Heart right ventricle (tissue), 16 donors: Measurements from ENCODE around the gene GPR179. TPM values are rescaled to one million over a fixed set of nuclear protein-coding genes. Genes with fewer than 3 reads are reported as not detected.

Experiments used
- ATAC-seq, 8 donors: fragments of 200-7000 bp; cut with Tn5 transposase; one replicate each; pipeline ENCODE4 v1.9.1; 2020; ENCODE audit warnings: mild to moderate bottlenecking in 8 of 8, moderate library complexity in 8 of 8, moderate number of reproducible peaks in 1 of 8
- DNase-seq, 2 donors: peaks; one replicate each; pipeline ENCODE4 v3.0.0-alpha.2; 2020
- H3K27ac ChIP-seq, 10 donors: fragments of 200-600 bp; sonication (generic) in 2 of 10; one replicate each; pipeline versions ENCODE4 v1.5.0 to v1.8.0; 2020 to 2022; ENCODE audit warnings: mild to moderate bottlenecking in 3 of 10
- H3K27me3 ChIP-seq, 7 donors: fragments of 200-600 bp; one replicate each; pipeline ENCODE4 v1.8.0; 2021 to 2022; ENCODE audit warnings: mild to moderate bottlenecking in 2 of 7
- H3K36me3 ChIP-seq, 9 donors: fragments of 200-600 bp; sonication (generic) in 1 of 9; one replicate each; pipeline versions ENCODE4 v1.5.0 to v1.8.0; 2020 to 2022; ENCODE audit warnings: mild to moderate bottlenecking in 2 of 9
- H3K4me1 ChIP-seq, 9 donors: fragments of 200-600 bp; sonication (generic) in 1 of 9; one replicate each; pipeline versions ENCODE4 v1.5.0 to v1.8.0; 2020 to 2022; ENCODE audit warnings: mild to moderate bottlenecking in 4 of 9
- H3K4me3 ChIP-seq, 10 donors: fragments of 200-600 bp; sonication (generic) in 2 of 10; one replicate each; pipeline versions ENCODE4 v1.5.0 to v1.8.0; 2020 to 2022; ENCODE audit warnings: mild to moderate bottlenecking in 7 of 10, moderate library complexity in 2 of 10
- H3K9me3 ChIP-seq, 11 donors: fragments of 200-600 bp in 10 of 11; sonication (generic) in 2 of 11; one replicate each; pipeline versions ENCODE4 v1.5.0 to v1.8.0; 2013 to 2022; ENCODE audit warnings: mild to moderate bottlenecking in 2 of 11, control low read depth in 1 of 11, moderate library complexity in 1 of 11
- CTCF ChIP-seq, 9 donors: fragments of 200-600 bp; sonication (generic) in 2 of 9; IDR thresholded peaks; one replicate each; pipeline versions ENCODE4 v1.5.0 to v1.8.0; 2021 to 2022; ENCODE audit warnings: antibody characterized with exemption in 9 of 9, mild to moderate bottlenecking in 5 of 9, moderate library complexity in 1 of 9
- WGBS, 2 donors: extraction: QIAGEN DNeasy Blood & Tissue Kit; methylation state at CpG; one replicate each; pipeline ENCODE4 v1.1.7; 2013; ENCODE audit warnings: inconsistent platforms in 1 of 2; 5-methylcytosine and 5-hydroxymethylcytosine counted together
- intact Hi-C, 10 donors: fragments of 100-400 bp; cut with DNase I; formaldehyde crosslinking; loops; one replicate each; pipeline versions ENCODE4 v1.11.1 to v1.14.2; 2022
- long read RNA-seq, 3 donors: library from polyadenylated mRNA; unstranded; transcript quantifications; one replicate each; pipeline ENCODE4 v2.0.0, GENCODE V29; 2020 to 2021
- polyA plus RNA-seq, 2 donors: library from polyadenylated mRNA; stranded (reverse); fragments of 200-250 nt; gene quantifications; one replicate each; pipeline ENCODE4 v1.2.3, GENCODE V29; 2013
- total RNA-seq, 10 donors: library from RNA; stranded (reverse); fragmentation: NEBNext Ultra II Directional in 3 of 10; extraction: Animal tissue kit (Norgen Biotek cat#: 25700) in 3 of 10; gene quantifications; one replicate each; pipeline versions ENCODE4 v1.2.1 to v1.2.4, GENCODE V29; 2021 to 2023
- donor health status: Arrhythmogenic right ventricular cardiomyopathy.
- donor health status: ischemic (EF 13 %, LVEDD 7.1; RV severe dilation, severe dysfunction).
- donor health status: healthy with polysubstance abuse.
- donor health status: DM: no; HTN: yes; CAD: no.
- donor health status: DM: no; HTN: no; CAD: no.
- donor health status: ischemic (EF 25% LVEDD 6.9; RV normal size, moderate dysfunction).
- donor health status: ischemic (EF 25% LVEDD 5.7; RV mildly dilated, moderate dysfunction).
- donor health status: healthy.
- donor health status: DM: yes; HTN: yes; CAD: no.
- donor health status: Ischemic cardiomyopathy.
- donor health status: ischemic (EF 35%, LVEDD 5.7; RV mildly dilated, moderate dysfunction).
- donor health status: nonischemic (EF 11% LVEDD 7.7; RV severe dilation, severe dysfunction).
- donor health status: DM: yes; HTN: yes; CAD: no.
- donor health status: PGD.
- donor health status: ischemic (EF 29% LVEDD 5.4; RV normal size, mild dysfunction).
- donor health status: nonischemic (EF 23%, LVEDD 6.1; RV moderate dilation, normal function).

The GPR179 gene
- under 1 TPM in 8 of 10 donors, not detected in 2; 0.02 to 0.09 (median 0.06) TPM for total RNA-seq
- polyA plus RNA-seq: under 1 TPM; under 0.01 to 0.22 TPM
- long read RNA-seq, donor 1: 0 reads
- long read RNA-seq, donor 2: 0 reads
- long read RNA-seq, donor 3: 0 reads

- Histone ChIP-seq H3K27me3 (peaks cover 0 to 14% (median 0%) of the 10 kb centered on the region in 7 donors), H3K4me3 (no peak within 1 kb of the TSS), H3K36me3 (no peaks in the 10 kb centered on the region), H3K27ac (no peak within 1 kb of the TSS), H3K9me3 (no peaks in the 10 kb centered on the region), H3K4me1 (peaks cover 0 to 11% (median 0%) of the 10 kb centered on the region in 9 donors)
- whole genome bisulfite sequencing, 2 donors: 77 to 79% methylated on average over 18 of the region's 18 CpGs
- intact Hi-C loops: loop anchor here in 1 of 10 donors (5.0 kb wide), 1 partner anchor 73 kb away; no protein-coding TSS in a partner anchor
- no peak for TF ChIP-seq CTCF (IDR thresholded peaks at IDR 0.05)
- DNase-seq (no peak), ATAC-seq (no peak)
Measured at GRCh38 chr17:38343608-38344419, at the start of gene GPR179. Gene GPR179, minus strand, starts transcription at chr17:38343956. Its CDS starts 167 bp downstream, at chr17:38343789.

- Histone ChIP-seq H3K4me1 (no peaks in the 10 kb centered on the region), H3K36me3 (peaks cover 0 to 95% (median 19%) of the 10 kb centered on the region in 9 donors), H3K4me3 (no peak overlapping the region), H3K9me3 (no peaks in the 10 kb centered on the region), H3K27ac (no peak overlapping the region), H3K27me3 (no peaks in the 10 kb centered on the region)
- ATAC-seq (no peak), DNase-seq (no peak)
- no peak for TF ChIP-seq CTCF (IDR thresholded peaks at IDR 0.05)
- intact Hi-C loops: loop anchor here in 1 of 10 donors (5.0 kb wide), 1 partner anchor 57 kb away; no protein-coding TSS in a partner anchor
- 96 to 98% methylated on average over 1 of the region's 1 CpG for WGBS, 2 donors
Measured at GRCh38 chr17:38379448-38379847, 35.7 kb upstream of the GPR179 start.

GRCh38 chr17:38369124-38369886, 25.5 kb upstream of the GPR179 start:
- no peak for TF ChIP-seq CTCF (IDR thresholded peaks at IDR 0.05)
- no peak for DNase-seq
- H3K27me3 ChIP-seq: no peaks in the 10 kb centered on the region
- no peak overlapping the region for H3K27ac ChIP-seq
- WGBS, 2 donors: 72 to 73% methylated on average over 8 of the region's 8 CpGs
- peak in 2 of 8 donors; percentile 42 to 59 for ATAC-seq
- intact Hi-C loops: no loop called here
- peaks cover 0 to 13% (median 0%) of the 10 kb centered on the region in 9 donors for H3K4me1 ChIP-seq
- no peaks in the 10 kb centered on the region for H3K9me3 ChIP-seq
- H3K4me3 ChIP-seq: no peak overlapping the region
- peaks cover 0 to 100% (median 47%) of the 10 kb centered on the region in 9 donors for H3K36me3 ChIP-seq

- no peak overlapping the region for H3K27ac ChIP-seq
- no peaks in the 10 kb centered on the region for H3K9me3 ChIP-seq
- peaks cover 0 to 79% (median 19%) of the 10 kb centered on the region in 9 donors for H3K36me3 ChIP-seq
- H3K4me3 ChIP-seq: no peak overlapping the region
- intact Hi-C loops: loop anchor here in 1 of 10 donors (5.0 kb wide), 1 partner anchor 43 kb away; no protein-coding TSS in a partner anchor
- DNase-seq (no peak), ATAC-seq (no peak)
- no peak for TF ChIP-seq CTCF (IDR thresholded peaks at IDR 0.05)
- peaks cover 0 to 30% (median 12%) of the 10 kb centered on the region in 9 donors for H3K4me1 ChIP-seq
- no peaks in the 10 kb centered on the region for H3K27me3 ChIP-seq
- 88 to 95% methylated on average over 8 of the region's 8 CpGs for WGBS, 2 donors
Measured at GRCh38 chr17:38364741-38365140, 21.0 kb upstream of the GPR179 start.
